H1 (cell line): ENCODE data around the gene COLEC12. TPM values are rescaled to one million over a fixed set of nuclear protein-coding genes. Genes with fewer than 3 reads are reported as not detected.

ENCODE experiments used
- CTCF ChIA-PET: fragments of 300-600 bp; sonication (Branson Sonifier 250); formaldehyde crosslinking; loops from one replicate; lab custom pipeline; 2021; ENCODE audit not compliant: partially characterized antibody; lab: Charles Lee
- POLR2A ChIA-PET: fragments of 300-600 bp; sonication (Branson Sonifier 250); formaldehyde crosslinking; loops from one replicate; lab custom pipeline; 2021; ENCODE audit warnings: inconsistent platforms; ENCODE audit not compliant: partially characterized antibody; lab: Charles Lee
- DNase-seq, 2 experiments: peaks; one replicate each; pipeline versions ENCODE4 v3.0.0 to v3.0.0-alpha.2; 2010 to 2022; ENCODE audit warnings: low spot score in 2 of 2, low read depth in 1 of 2, mixed read lengths in 1 of 2
- FAIRE-seq: peaks from 2 replicates; lab custom pipeline; 2011; peaks lifted over from hg19 to GRCh38; lab: Jason Lieb, UNC
- H2AFZ ChIP-seq: 2 replicates; pipeline ENCODE4 v1.8.1; 2012; ENCODE audit warnings: low read length, inconsistent platforms
- H2AK5ac ChIP-seq: 2 replicates; pipeline ENCODE4 v1.6.1; 2013; ENCODE audit warnings: low read depth, low read length
- H2BK120ac ChIP-seq: replicated peaks from 2 replicates; pipeline ENCODE3; 2013; ENCODE audit warnings: low read depth, low read length, inconsistent platforms
- H2BK12ac ChIP-seq: 2 replicates; pipeline ENCODE4 v1.6.1; 2013; ENCODE audit warnings: low read depth, low read length
- H2BK15ac ChIP-seq: 2 replicates; pipeline ENCODE4 v1.6.1; 2013; ENCODE audit warnings: low read length
- H2BK20ac ChIP-seq: 2 replicates; pipeline ENCODE4 v1.6.1; 2013; ENCODE audit warnings: low read length
- H2BK5ac ChIP-seq: 2 replicates; pipeline ENCODE4 v1.6.1; 2013; ENCODE audit warnings: low read depth, low read length
- H3K14ac ChIP-seq: 2 replicates; pipeline ENCODE4 v1.6.1; 2013; ENCODE audit warnings: inconsistent platforms; ENCODE audit not compliant: insufficient read length
- H3K18ac ChIP-seq: 2 replicates; pipeline ENCODE4 v1.6.1; 2013; ENCODE audit warnings: low read length; ENCODE audit errors: extremely low read depth
- H3K23ac ChIP-seq: 2 replicates; pipeline ENCODE4 v1.6.1; 2013; ENCODE audit warnings: inconsistent platforms; ENCODE audit not compliant: insufficient read length
- H3K23me2 ChIP-seq: 2 replicates; pipeline ENCODE4 v1.6.1; 2013; ENCODE audit warnings: low read depth, low read length
- H3K27ac ChIP-seq: 2 replicates; pipeline ENCODE4 v1.6.1; 2011; ENCODE audit warnings: low read depth, low read length, inconsistent platforms
- H3K27me3 ChIP-seq, 4 experiments: replicated peaks in 1 of 4; 1 replicate in 1 of 4; 2 replicates in 3 of 4; pipeline versions ENCODE4 v1.6.1 to v1.8.1; 2011 to 2013; ENCODE audit warnings: low read length in 3 of 4, mild to moderate bottlenecking in 3 of 4, inconsistent platforms in 2 of 4, mixed read lengths in 2 of 4, moderate library complexity in 1 of 4; ENCODE audit not compliant: control insufficient read depth in 3 of 4, insufficient read depth in 3 of 4; ENCODE audit errors: extremely low read depth in 1 of 4
- H3K36me3 ChIP-seq, 4 experiments: 2 replicates each; pipeline versions ENCODE4 v1.6.1 to v1.8.1; 2011 to 2013; ENCODE audit warnings: mild to moderate bottlenecking in 4 of 4, low read length in 3 of 4, moderate library complexity in 2 of 4, control low read depth in 1 of 4, inconsistent platforms in 1 of 4; ENCODE audit not compliant: insufficient read depth in 4 of 4, control insufficient read depth in 2 of 4
- H3K4ac ChIP-seq: replicated peaks from 2 replicates; pipeline ENCODE3; 2013; ENCODE audit warnings: low read length, low read depth, mixed read lengths, inconsistent platforms; ENCODE audit not compliant: insufficient read length
- H3K4me1 ChIP-seq, 4 experiments: replicated peaks in 1 of 4; 1 replicate in 1 of 4; 2 replicates in 3 of 4; pipeline versions ENCODE4 v1.6.1 to v1.8.1; 2011 to 2013; ENCODE audit warnings: low read length in 3 of 4, inconsistent platforms in 2 of 4, mixed read lengths in 1 of 4; ENCODE audit not compliant: insufficient read depth in 4 of 4, control insufficient read depth in 3 of 4
- H3K4me2 ChIP-seq, 2 experiments: 2 replicates each; pipeline versions ENCODE4 v1.6.1 to v1.8.1; 2011 to 2013; ENCODE audit warnings: low read depth in 2 of 2, low read length in 2 of 2, control low read depth in 1 of 2, inconsistent platforms in 1 of 2, mild to moderate bottlenecking in 1 of 2; ENCODE audit not compliant: insufficient read depth in 1 of 2
- H3K4me3 ChIP-seq, 4 experiments: fragments of 200-600, 300-600 bp in 1 of 4; sonication (generic), shearing (Covaris generic), sonication (Bioruptor Twin) in 1 of 4; 2 replicates each; pipeline versions ENCODE4 v1.5.1 to v1.8.1; 2011 to 2016; ENCODE audit warnings: low read length in 4 of 4, low read depth in 3 of 4, control low read depth in 2 of 4, inconsistent platforms in 2 of 4, mild to moderate bottlenecking in 2 of 4, mixed read lengths in 1 of 4, moderate library complexity in 1 of 4; ENCODE audit not compliant: insufficient read depth in 2 of 4; ENCODE audit errors: extremely low read depth in 1 of 4
- H3K56ac ChIP-seq: replicated peaks from 2 replicates; pipeline ENCODE3; 2013; ENCODE audit warnings: low read depth, mild to moderate bottlenecking, mixed read lengths, low read length, inconsistent platforms; ENCODE audit not compliant: insufficient read length
- H3K79me1 ChIP-seq: 2 replicates; pipeline ENCODE4 v1.6.1; 2013; ENCODE audit warnings: low read depth, low read length, control low read depth
- H3K79me2 ChIP-seq, 2 experiments: 2 replicates each; pipeline versions ENCODE4 v1.6.1 to v1.8.1; 2012 to 2013; ENCODE audit warnings: low read length in 2 of 2, mild to moderate bottlenecking in 2 of 2, inconsistent platforms in 1 of 2; ENCODE audit not compliant: insufficient read depth in 2 of 2, control insufficient read depth in 1 of 2
- H3K9ac ChIP-seq, 4 experiments: replicated peaks in 1 of 4; 1 replicate in 1 of 4; 2 replicates in 3 of 4; pipeline versions ENCODE4 v1.6.1 to v1.8.1; 2011 to 2013; ENCODE audit warnings: low read depth in 3 of 4, low read length in 3 of 4, control low read depth in 2 of 4, mild to moderate bottlenecking in 2 of 4, moderate library complexity in 2 of 4, inconsistent platforms in 1 of 4; ENCODE audit errors: extremely low read depth in 1 of 4
- H3K9me3 ChIP-seq, 2 experiments: 2 replicates each; pipeline versions ENCODE4 v1.6.1 to v1.8.1; 2012 to 2013; ENCODE audit warnings: mild to moderate bottlenecking in 2 of 2, moderate library complexity in 2 of 2, control low read depth in 1 of 2, inconsistent platforms in 1 of 2, low read depth in 1 of 2, low read length in 1 of 2, mixed read lengths in 1 of 2; ENCODE audit not compliant: insufficient read depth in 2 of 2
- H4K20me1 ChIP-seq, 2 experiments: replicated peaks in 1 of 2; 2 replicates each; pipeline versions ENCODE3 to v1.8.1; 2011 to 2013; ENCODE audit warnings: inconsistent platforms in 2 of 2, low read length in 2 of 2, mild to moderate bottlenecking in 1 of 2; ENCODE audit not compliant: insufficient read depth in 2 of 2, control insufficient read depth in 1 of 2
- H4K5ac ChIP-seq: 2 replicates; pipeline ENCODE4 v1.6.1; 2013; ENCODE audit warnings: low read length, low read depth, mixed read lengths, inconsistent platforms; ENCODE audit not compliant: insufficient read length
- H4K8ac ChIP-seq: 2 replicates; pipeline ENCODE4 v1.8.0; 2013; ENCODE audit warnings: mild to moderate bottlenecking, moderate library complexity, low read length, inconsistent platforms; ENCODE audit not compliant: insufficient read depth; ENCODE audit errors: extremely low read depth
- H4K91ac ChIP-seq: replicated peaks from 2 replicates; pipeline ENCODE3; 2013; ENCODE audit warnings: low read length, mixed read lengths, inconsistent platforms; ENCODE audit not compliant: insufficient read length
- HDAC6 ChIP-seq: IDR thresholded peaks from one replicate; pipeline ENCODE4 v1.7.1; 2012; ENCODE audit warnings: low read depth, mild to moderate bottlenecking, inconsistent platforms, low read length, moderate library complexity
- JUN ChIP-seq: IDR thresholded peaks from 2 replicates; pipeline ENCODE4 v1.6.1; 2011; ENCODE audit warnings: low read depth, mild to moderate bottlenecking, improper control_type of control experiment, low read length
- JUND ChIP-seq: IDR thresholded peaks from 2 replicates; pipeline ENCODE4 v1.6.1; 2011; ENCODE audit warnings: mild to moderate bottlenecking, improper control_type of control experiment, low read length
- KDM5A ChIP-seq: fragments of 200-600 bp; IDR thresholded peaks from 2 replicates; pipeline ENCODE4 v1.7.1; 2012; ENCODE audit warnings: mild to moderate bottlenecking, low read length, inconsistent platforms, mixed read lengths
- MAFK ChIP-seq: IDR thresholded peaks from 2 replicates; pipeline ENCODE4 v1.6.1; 2012; ENCODE audit warnings: low read depth, mild to moderate bottlenecking, improper control_type of control experiment, low read length
- POLR2A ChIP-seq, 2 experiments: IDR thresholded peaks; 1 replicate in 1 of 2; 2 replicates in 1 of 2; pipeline ENCODE4 v1.6.1; 2011; ENCODE audit warnings: low read depth in 2 of 2, low read length in 2 of 2, mild to moderate bottlenecking in 2 of 2; ENCODE audit errors: control extremely low read depth in 1 of 2
- POU5F1 ChIP-seq: IDR thresholded peaks from 2 replicates; pipeline ENCODE4 v1.6.1; 2011; ENCODE audit warnings: low read depth, mild to moderate bottlenecking, low read length, moderate library complexity
- RAD21 ChIP-seq, 2 experiments: IDR thresholded peaks in 1 of 2; conservative IDR thresholded peaks in 1 of 2; 2 replicates each; pipeline ENCODE4 v1.6.1; 2011; ENCODE audit warnings: low read depth in 2 of 2, low read length in 2 of 2, improper control_type of control experiment in 1 of 2, inconsistent platforms in 1 of 2, mild to moderate bottlenecking in 1 of 2, moderate library complexity in 1 of 2
- SIX5 ChIP-seq: IDR thresholded peaks from 2 replicates; pipeline ENCODE4 v1.6.1; 2011; ENCODE audit warnings: mild to moderate bottlenecking, low read depth, low read length
- YY1 ChIP-seq: IDR thresholded peaks from 2 replicates; pipeline ENCODE4 v1.6.1; 2011; ENCODE audit warnings: low read depth, mild to moderate bottlenecking, low read length
- ZNF274 ChIP-seq: IDR thresholded peaks from 2 replicates; pipeline ENCODE4 v1.7.0; 2012; ENCODE audit warnings: low read length, borderline replicate concordance; ENCODE audit errors: extremely low read depth
- WGBS, 2 experiments: shearing (Covaris generic) in 1 of 2; methylation state at CpG; one replicate each; pipeline versions ENCODE4 v1.1.6 to v1.1.7; 2013 to 2015; ENCODE audit warnings: low lambda C conversion rate in 2 of 2, mixed read lengths in 2 of 2, inconsistent platforms in 1 of 2, low coverage in 1 of 2, missing lambda C conversion rate in 1 of 2; ENCODE audit not compliant: insufficient replicate concordance in 2 of 2, insufficient coverage in 1 of 2, insufficient read length in 1 of 2; ENCODE audit errors: extremely low coverage in 1 of 2, missing lambda C conversion rate in 1 of 2; 5-methylcytosine and 5-hydroxymethylcytosine counted together
- polyA plus RNA-seq, 7 experiments: library from polyadenylated mRNA; depleted of rRNA in 3 of 7; stranded (reverse) in 5 of 7; unstranded in 2 of 7; fragments of >200 nt in 5 of 7; fragments of 200-250 nt in 2 of 7; gene quantifications; 1 replicate in 5 of 7; 2 replicates in 1 of 7; 4 replicates in 1 of 7; pipeline versions ENCODE4 v1.2.1 to v1.2.3, GENCODE V29; 2011 to 2013; ENCODE audit warnings: missing spikeins in 2 of 7, mixed read lengths in 2 of 7
- total RNA-seq: library from RNA; stranded (reverse); fragmentation: NEBNext Ultra II Directional; extraction: Animal tissue kit (Norgen Biotek cat#: 25700); gene quantifications from 2 replicates; pipeline ENCODE4 v1.2.1, GENCODE V29; 2021
- TF ChIP-seq, protein P1 (sequence below): IDR thresholded peaks from 2 replicates; pipeline ENCODE4 v1.6.1; 2012; ENCODE audit warnings: inconsistent platforms
- TF ChIP-seq, protein P2 (sequence below): IDR thresholded peaks from 2 replicates; pipeline ENCODE4 v1.6.1; 2011; ENCODE audit warnings: low read length, improper control_type of control experiment

Gene COLEC12
- total and polyA plus RNA-seq, 2 of the 8 experiments (the other 6 are each of a cell fraction or from before 2014, with no cell fraction given) = 0.44 to 2.3 TPM

DNA sequence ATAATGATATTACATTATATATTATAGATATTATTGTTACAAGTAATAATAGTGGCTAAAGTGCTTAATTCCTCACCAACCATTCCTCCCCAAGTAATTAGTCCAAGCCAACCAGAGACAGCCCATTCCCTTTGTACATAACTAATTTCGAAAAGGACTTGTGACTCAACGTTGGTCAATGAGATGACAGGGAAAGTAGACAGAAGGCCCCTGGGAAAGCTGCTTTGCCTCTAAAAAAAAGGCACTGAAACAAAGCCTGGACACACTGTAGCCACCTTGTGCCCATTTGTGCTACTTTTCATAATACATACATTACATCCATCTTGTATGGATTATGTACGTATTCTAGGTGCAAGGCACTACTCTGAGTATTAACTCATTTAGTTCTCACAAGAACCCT lies 28.8 kb downstream of the COLEC12 start:
- no peak overlapping the region for H4K91ac ChIP-seq
- no peak overlapping the region for H3K9ac ChIP-seq
- no peak overlapping the region for H3K14ac ChIP-seq
- WGBS, 2 experiments = 87% methylated on average over 3 of the region's 3 CpGs; no CpG with 5 or more reads in 1 of the 2 experiments
- FAIRE-seq (no peak), DNase-seq (no peak)
- H4K20me1 ChIP-seq = no peaks in the 10 kb centered on the region
- no peaks in the 10 kb centered on the region for H3K79me1 ChIP-seq
- no peak overlapping the region for H4K8ac ChIP-seq
- no peak overlapping the region for H3K23ac ChIP-seq
- no peak overlapping the region for H2AK5ac ChIP-seq
- H3K4me2 ChIP-seq = no peak overlapping the region
- H3K79me2 ChIP-seq = no peaks in the 10 kb centered on the region
- H3K36me3 ChIP-seq = no peaks in the 10 kb centered on the region
- no peaks in the 10 kb centered on the region for H3K23me2 ChIP-seq
- no peak overlapping the region for H3K4me3 ChIP-seq
- H2BK20ac ChIP-seq = 0 out of 2 replicates have a peak overlapping the region, but pooled peaks have one; percentile 29
- H3K56ac ChIP-seq = no peak overlapping the region
- no peak overlapping the region for H4K5ac ChIP-seq
- H2AFZ ChIP-seq = no peak overlapping the region
- H3K4me1 ChIP-seq = peaks cover 2 to 10% (median 6%) of the 10 kb centered on the region in 4 experiments; a peak in 6 of 7 replicates
- H3K18ac ChIP-seq = no peak overlapping the region
- H2BK120ac ChIP-seq = no peak overlapping the region
- H3K9me3 ChIP-seq = no peaks in the 10 kb centered on the region
- no peak overlapping the region for H2BK5ac ChIP-seq
- no peaks in the 10 kb centered on the region; a peak in 1 of 7 replicates for H3K27me3 ChIP-seq
- CTCF ChIA-PET = interaction anchor here (1.1 kb wide), 1 partner anchor 145 kb away, joined by 3 read pairs; no protein-coding TSS in a partner anchor
- H2BK12ac ChIP-seq = 0 out of 2 replicates have a peak overlapping the region, but pooled peaks have one; percentile 4
- H2BK15ac ChIP-seq = no peak overlapping the region
- no peak overlapping the region for H3K4ac ChIP-seq
- no peak overlapping the region for H3K27ac ChIP-seq
- POLR2A ChIA-PET = no interaction called here
- no peak for TF ChIP-seq JUND
- TF ChIP-seq ZNF274 = no peak
- no peak for TF ChIP-seq HDAC6
- no peak for TF ChIP-seq JUN
- TF ChIP-seq, protein P1, sequence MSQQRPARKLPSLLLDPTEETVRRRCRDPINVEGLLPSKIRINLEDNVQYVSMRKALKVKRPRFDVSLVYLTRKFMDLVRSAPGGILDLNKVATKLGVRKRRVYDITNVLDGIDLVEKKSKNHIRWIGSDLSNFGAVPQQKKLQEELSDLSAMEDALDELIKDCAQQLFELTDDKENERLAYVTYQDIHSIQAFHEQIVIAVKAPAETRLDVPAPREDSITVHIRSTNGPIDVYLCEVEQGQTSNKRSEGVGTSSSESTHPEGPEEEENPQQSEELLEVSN = no peak
- TF ChIP-seq, protein P2, sequence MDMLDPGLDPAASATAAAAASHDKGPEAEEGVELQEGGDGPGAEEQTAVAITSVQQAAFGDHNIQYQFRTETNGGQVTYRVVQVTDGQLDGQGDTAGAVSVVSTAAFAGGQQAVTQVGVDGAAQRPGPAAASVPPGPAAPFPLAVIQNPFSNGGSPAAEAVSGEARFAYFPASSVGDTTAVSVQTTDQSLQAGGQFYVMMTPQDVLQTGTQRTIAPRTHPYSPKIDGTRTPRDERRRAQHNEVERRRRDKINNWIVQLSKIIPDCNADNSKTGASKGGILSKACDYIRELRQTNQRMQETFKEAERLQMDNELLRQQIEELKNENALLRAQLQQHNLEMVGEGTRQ = no peak
- TF ChIP-seq MAFK = no peak
- no peak for TF ChIP-seq KDM5A
- no peak for TF ChIP-seq RAD21 (IDR thresholded peaks at IDR 0.05 in 1 of 2, conservative IDR thresholded peaks at IDR 0.05 in 1 of 2; ENCODE audit: low read depth in 2 of 2, low read length in 2 of 2)
- no peak for TF ChIP-seq SIX5
- no peak for TF ChIP-seq YY1
- TF ChIP-seq POU5F1 = no peak
- TF ChIP-seq POLR2A (IDR thresholded peaks at IDR 0.05; ENCODE audit: control extremely low read depth in 1 of 2, low read depth in 2 of 2, low read length in 2 of 2) = no peak
